ENCODE measurements around the gene COG5.

COG5 gene

GRCh38 chr7:107494884-107495283 is 68.8 kb downstream of the COG5 start:
- H3K27ac ChIP-seq (replicated peaks) = no peak overlapping the region
- TF ChIP-seq SPI1 (IDR thresholded peaks at IDR 0.05; ENCODE audit: borderline replicate concordance, low read depth) (no peak), POLR2AphosphoS5 (IDR thresholded peaks at IDR 0.05; ENCODE audit: low read depth) (no peak), CTCF (IDR thresholded peaks at IDR 0.05; ENCODE audit: insufficient read depth, low read length) (no peak)

GRCh38 chr7:107494315-107494751 is 69.4 kb downstream of the COG5 start:
- no peak for TF ChIP-seq GABPA (IDR thresholded peaks at IDR 0.05; ENCODE audit: low read depth)
- TF ChIP-seq POLR2AphosphoS5 (IDR thresholded peaks at IDR 0.05; ENCODE audit: low read depth) = no peak
- TF ChIP-seq SPI1 (IDR thresholded peaks at IDR 0.05; ENCODE audit: borderline replicate concordance, low read depth) = no peak
- no peak for TF ChIP-seq REST (IDR thresholded peaks at IDR 0.05; ENCODE audit: insufficient replicate concordance, low read depth)
- no peak for TF ChIP-seq CTCF (IDR thresholded peaks at IDR 0.05; ENCODE audit: insufficient read depth, low read length)
- Histone ChIP-seq H3K27me3 (ENCODE audit: insufficient read depth, poor library complexity, severe bottlenecking) (no peaks in the 10 kb centered on the region), H3K4me3 (replicated peaks; ENCODE audit: insufficient read depth, low read length) (no peak overlapping the region), H3K27ac (replicated peaks) (no peak overlapping the region)
- no peak for DNase-seq (ENCODE audit: low read depth in 1 of 2, low spot score in 1 of 2)

More at GRCh38 chr7:107494884-107495283, 68.8 kb downstream of the COG5 start:
- no peak for DNase-seq (ENCODE audit: low read depth in 1 of 2, low spot score in 1 of 2)
- Histone ChIP-seq H3K27me3 (ENCODE audit: insufficient read depth, poor library complexity, severe bottlenecking) (no peaks in the 10 kb centered on the region), H3K4me3 (replicated peaks; ENCODE audit: insufficient read depth, low read length) (no peak overlapping the region)

GRCh38 chr7:107492875-107493274 is 70.8 kb downstream of the COG5 start:
- Histone ChIP-seq H3K27ac (replicated peaks) (no peak overlapping the region), H3K4me3 (replicated peaks; ENCODE audit: insufficient read depth, low read length) (no peak overlapping the region), H3K27me3 (ENCODE audit: insufficient read depth, poor library complexity, severe bottlenecking) (no peaks in the 10 kb centered on the region)
- TF ChIP-seq SPI1 (IDR thresholded peaks at IDR 0.05; ENCODE audit: borderline replicate concordance, low read depth) (no peak), GABPA (IDR thresholded peaks at IDR 0.05; ENCODE audit: low read depth) (no peak), REST (IDR thresholded peaks at IDR 0.05; ENCODE audit: insufficient replicate concordance, low read depth) (no peak), POLR2AphosphoS5 (IDR thresholded peaks at IDR 0.05; ENCODE audit: low read depth) (no peak), CTCF (IDR thresholded peaks at IDR 0.05; ENCODE audit: insufficient read depth, low read length) (no peak)
- no peak for DNase-seq (ENCODE audit: low read depth in 1 of 2, low spot score in 1 of 2)

GRCh38 chr7:107486041-107486440 is 77.7 kb downstream of the COG5 start:
- no peak for TF ChIP-seq CTCF (IDR thresholded peaks at IDR 0.05; ENCODE audit: insufficient read depth, low read length)
- TF ChIP-seq GABPA (IDR thresholded peaks at IDR 0.05; ENCODE audit: low read depth) = no peak
- no peak for TF ChIP-seq POLR2AphosphoS5 (IDR thresholded peaks at IDR 0.05; ENCODE audit: low read depth)
- no peak for TF ChIP-seq REST (IDR thresholded peaks at IDR 0.05; ENCODE audit: insufficient replicate concordance, low read depth)
- no peak for TF ChIP-seq SPI1 (IDR thresholded peaks at IDR 0.05; ENCODE audit: borderline replicate concordance, low read depth)
- Histone ChIP-seq H3K27ac (replicated peaks) (no peak overlapping the region), H3K4me3 (replicated peaks; ENCODE audit: insufficient read depth, low read length) (no peak overlapping the region), H3K27me3 (ENCODE audit: insufficient read depth, poor library complexity, severe bottlenecking) (no peaks in the 10 kb centered on the region)
- no peak for DNase-seq (ENCODE audit: low read depth in 1 of 2, low spot score in 1 of 2)
